ENCODE results near the gene SAMD3. TPM values are rescaled to one million over a fixed set of nuclear protein-coding genes. Genes with fewer than 3 reads are reported as not detected.

Gene SAMD3
- polyA plus RNA-seq, 1 of the 3 experiments (the other 2 are of a cell fraction): 16.0 TPM

- CTCF ChIA-PET: no interaction called here
Observed at GRCh38 chr6:130215526-130215925, 7.2 kb downstream of the SAMD3 start.

More at GRCh38 chr6:130215526-130215925, 7.2 kb downstream of the SAMD3 start:
- DNase-seq: no peak
- no peak overlapping the region for H2AFZ ChIP-seq (ENCODE audit: low read depth)
- H3K4me1 ChIP-seq (ENCODE audit: control insufficient read depth in 1 of 2, insufficient read depth in 2 of 2, low read depth in 1 of 2, low read length in 1 of 2): no peaks in the 10 kb centered on the region
- TF ChIP-seq RCOR1 (IDR thresholded peaks at IDR 0.05; ENCODE audit: low read length) (no peak), TCF12 (IDR thresholded peaks at IDR 0.05) (no peak), MXI1 (IDR thresholded peaks at IDR 0.05; ENCODE audit: low read depth, low read length) (no peak), ELF1 (IDR thresholded peaks at IDR 0.05) (no peak), YY1 (IDR thresholded peaks at IDR 0.05; ENCODE audit: low read depth) (no peak), POLR2AphosphoS5 (IDR thresholded peaks at IDR 0.05; ENCODE audit: low read depth, low read length) (no peak), GABPA (IDR thresholded peaks at IDR 0.05; ENCODE audit: low read depth) (no peak), CTCF (IDR thresholded peaks at IDR 0.05) (no peak), GATA2 (CRISPR knock-in tag; IDR thresholded peaks at IDR 0.05) (no peak), USF2 (IDR thresholded peaks at IDR 0.05; ENCODE audit: borderline replicate concordance, low read depth, low read length) (no peak), NRF1 (IDR thresholded peaks at IDR 0.05; ENCODE audit: low read depth, low read length) (no peak), EP300 (IDR thresholded peaks at IDR 0.05; ENCODE audit: borderline replicate concordance in 1 of 2, low read depth in 1 of 2, low read length in 1 of 2) (no peak), MEF2A (IDR thresholded peaks at IDR 0.05; ENCODE audit: borderline replicate concordance, low read depth) (no peak), TAF1 (IDR thresholded peaks at IDR 0.05; ENCODE audit: borderline replicate concordance, low read depth, low read length) (no peak), PBX3 (IDR thresholded peaks at IDR 0.05) (no peak)
- peaks cover 5% of the 10 kb centered on the region for H3F3A ChIP-seq (replicated peaks; ENCODE audit: insufficient read depth)
- H3K4me3 ChIP-seq (ENCODE audit: low read depth in 2 of 2, low read length in 1 of 2): no peak overlapping the region
- no peak overlapping the region for H3K4me2 ChIP-seq
- H4K20me1 ChIP-seq (ENCODE audit: insufficient read depth): no peaks in the 10 kb centered on the region
- H3K36me3 ChIP-seq (replicated peaks in 1 of 2; ENCODE audit: control insufficient read depth in 1 of 2, insufficient read depth in 2 of 2, low read length in 1 of 2): peaks cover 0 to 6% of the 10 kb centered on the region in 2 experiments
- H3K79me2 ChIP-seq (ENCODE audit: insufficient read depth): no peaks in the 10 kb centered on the region
- no peak overlapping the region for H3K27ac ChIP-seq (ENCODE audit: low read depth in 2 of 2, low read length in 1 of 2)
- WGBS (ENCODE audit: low lambda C conversion rate): 56% methylated on average over 1 of the region's 1 CpG
- H3K9me3 ChIP-seq: no peaks in the 10 kb centered on the region
- H3K27me3 ChIP-seq (ENCODE audit: insufficient read depth): no peaks in the 10 kb centered on the region
- POLR2A ChIA-PET: no interaction called here
- no peaks in the 10 kb centered on the region for H3K9me2 ChIP-seq
- no peak overlapping the region for H3K9ac ChIP-seq
